K562 (cell line): ENCODE data around the gene TIMM17A. TPM values are rescaled to one million over a fixed set of nuclear protein-coding genes. Genes with fewer than 3 reads are reported as not detected.

Experiments used
- ATAC-seq: fragments of 200-7000 bp; cut with Tn5 transposase; 3 replicates; pipeline ENCODE4 v1.9.1; 2020; ENCODE audit warnings: moderate library complexity
- BruUV-seq: library from RNA; stranded (reverse); fragments of 400-500 nt; replicated peaks from 2 replicates; lab custom pipeline; 2021; lab: Mats Ljungman, UMichigan
- CTCF ChIA-PET: fragments of 300-600 bp; formaldehyde crosslinking; extraction: SDS; loops from one replicate; lab custom pipeline; 2021; ENCODE audit warnings: low intra/inter-chr PET ratio; lab: Yijun Ruan, JAX
- POLR2A ChIA-PET: fragments of 300-600, 350-650 bp; sonication (Branson Sonifier 250); formaldehyde crosslinking; extraction: SDS; loops from one replicate; lab custom pipeline; 2021; ENCODE audit warnings: antibody characterized with exemption, inconsistent platforms; lab: Yijun Ruan, JAX
- DNase-seq, 4 experiments: peaks; one replicate each; pipeline versions ENCODE4 v3.0.0 to v3.0.0-alpha.2; 2011 to 2018; ENCODE audit warnings: low spot score in 3 of 4, mixed read lengths in 3 of 4; ENCODE audit errors: extremely low read depth in 1 of 4
- FAIRE-seq: peaks from 2 replicates; lab custom pipeline; 2011; peaks lifted over from hg19 to GRCh38; lab: Jason Lieb, UNC
- H2AFZ ChIP-seq: 2 replicates; pipeline ENCODE4 v1.6.0; 2011; ENCODE audit warnings: low read depth, low read length, control low read depth, inconsistent platforms
- H3K27ac ChIP-seq: fragments of 200-600 bp; 3 replicates; pipeline ENCODE4 v1.8.0; 2011; ENCODE audit warnings: low read depth, mild to moderate bottlenecking, control low read depth, inconsistent platforms, low read length, moderate library complexity, mixed read lengths; ENCODE audit errors: extremely low read depth
- H3K27me3 ChIP-seq, 2 experiments: fragments of 300-600 bp in 1 of 2; 2 replicates in 1 of 2; 3 replicates in 1 of 2; pipeline versions ENCODE4 v1.6.0 to v1.8.0; 2011; ENCODE audit warnings: inconsistent platforms in 2 of 2, low read length in 2 of 2, mild to moderate bottlenecking in 1 of 2, mixed read lengths in 1 of 2, moderate library complexity in 1 of 2; ENCODE audit not compliant: control insufficient read depth in 2 of 2, insufficient read depth in 2 of 2
- H3K36me3 ChIP-seq: fragments of 300-600 bp; 3 replicates; pipeline ENCODE4 v1.8.0; 2011; ENCODE audit warnings: mild to moderate bottlenecking, low read length, inconsistent platforms; ENCODE audit not compliant: control insufficient read depth, insufficient read depth
- H3K4me1 ChIP-seq, 2 experiments: fragments of 200-600 bp in 1 of 2; replicated peaks in 1 of 2; 2 replicates in 1 of 2; 3 replicates in 1 of 2; pipeline versions ENCODE4 v1.5.1 to v1.8.0; 2011; ENCODE audit warnings: inconsistent platforms in 2 of 2, low read length in 2 of 2, mild to moderate bottlenecking in 1 of 2, mixed read lengths in 1 of 2, moderate library complexity in 1 of 2; ENCODE audit not compliant: control insufficient read depth in 2 of 2, insufficient read depth in 2 of 2
- H3K4me2 ChIP-seq: 2 replicates; pipeline ENCODE4 v1.6.1; 2011; ENCODE audit warnings: low read length, control low read depth, inconsistent platforms, mixed read lengths; ENCODE audit not compliant: insufficient read depth
- H3K4me3 ChIP-seq: fragments of 200-600 bp; sonication (generic), shearing (Covaris generic); 2 replicates; pipeline ENCODE4 v1.5.1; 2016; ENCODE audit warnings: control low read depth, inconsistent platforms
- H3K79me2 ChIP-seq: fragments of 200-600 bp; 3 replicates; pipeline ENCODE4 v1.8.0; 2011; ENCODE audit warnings: low read length, inconsistent platforms; ENCODE audit not compliant: control insufficient read depth, insufficient read depth
- H3K9ac ChIP-seq, 2 experiments: 2 replicates each; pipeline versions ENCODE4 v1.6.0 to v1.6.1; 2011; ENCODE audit warnings: low read depth in 2 of 2, low read length in 2 of 2, control low read depth in 1 of 2, inconsistent platforms in 1 of 2, mild to moderate bottlenecking in 1 of 2, mixed read lengths in 1 of 2; ENCODE audit not compliant: insufficient read depth in 1 of 2
- H3K9me1 ChIP-seq: one replicate; pipeline ENCODE4 v1.6.0; 2011; ENCODE audit warnings: inconsistent platforms, mild to moderate bottlenecking, low read length, moderate library complexity; ENCODE audit not compliant: control insufficient read depth, insufficient read depth
- H3K9me3 ChIP-seq: replicated peaks from 2 replicates; pipeline ENCODE4 v1.5.1; 2011; ENCODE audit warnings: low read depth, low read length, inconsistent platforms; ENCODE audit not compliant: control insufficient read depth, insufficient read depth
- H4K20me1 ChIP-seq: replicated peaks from 2 replicates; pipeline ENCODE4 v1.6.1; 2011; ENCODE audit warnings: low read length, inconsistent platforms, mixed read lengths; ENCODE audit not compliant: control insufficient read depth, insufficient read depth
- CAMTA2 ChIP-seq: fragments of 250-450 bp; sonication (Bioruptor Pico); conservative IDR thresholded peaks from 2 replicates; pipeline ENCODE4 v1.5.1; 2022
- CREB3 ChIP-seq: fragments of 450-650 bp; conservative IDR thresholded peaks from 2 replicates; pipeline ENCODE4 v1.6.1; 2016; ENCODE audit warnings: missing genetic modification characterization, low read depth, mild to moderate bottlenecking, missing compliant biosample characterization, moderate library complexity
- HDAC2 ChIP-seq: fragments of 450-650 bp; IDR thresholded peaks from 2 replicates; pipeline ENCODE4 v1.6.1; 2016; ENCODE audit warnings: mild to moderate bottlenecking
- IRF9 ChIP-seq: fragments of 450-650 bp; IDR thresholded peaks from 2 replicates; pipeline ENCODE4 v1.6.1; 2016; ENCODE audit warnings: missing biosample characterization, missing genetic modification characterization
- JUN ChIP-seq, 2 experiments: sonication (generic) in 1 of 2; formaldehyde crosslinking in 1 of 2; IDR thresholded peaks; 2 replicates each; pipeline versions ENCODE4 v1.6.1 to v1.8.0; 2012 to 2022; ENCODE audit warnings: borderline replicate concordance in 2 of 2, mild to moderate bottlenecking in 2 of 2, improper control_type of control experiment in 1 of 2, low read depth in 1 of 2, low read length in 1 of 2, missing genetic modification reagents in 1 of 2
- NRF1 ChIP-seq, 2 experiments: fragments of 450-650 bp; IDR thresholded peaks in 1 of 2; conservative IDR thresholded peaks in 1 of 2; 2 replicates each; pipeline ENCODE4 v1.6.1; 2014; ENCODE audit warnings: mild to moderate bottlenecking in 2 of 2
- POLR2AphosphoS5 ChIP-seq: IDR thresholded peaks from 2 replicates; pipeline ENCODE4 v1.6.1; 2011; ENCODE audit warnings: mild to moderate bottlenecking, low read depth, low read length, moderate library complexity; ENCODE audit not compliant: control insufficient read depth, insufficient read depth
- SETDB1 ChIP-seq: IDR thresholded peaks from one replicate; pipeline ENCODE4 v1.6.1; 2012; ENCODE audit warnings: low read length, control low read depth, inconsistent platforms
- SOX6 ChIP-seq: fragments of 450-650 bp; IDR thresholded peaks from 2 replicates; pipeline ENCODE4 v1.6.1; 2014; ENCODE audit warnings: mild to moderate bottlenecking
- TCF3 ChIP-seq: sonication (generic); formaldehyde crosslinking; IDR thresholded peaks from 2 replicates; pipeline ENCODE4 v1.4.0; 2020; ENCODE audit warnings: mild to moderate bottlenecking, missing genetic modification reagents
- VEZF1 ChIP-seq: fragments of 200-800 bp; sonication (Bioruptor generic); IDR thresholded peaks from 2 replicates; pipeline ENCODE4 v1.6.1; 2017; ENCODE audit warnings: missing genetic modification characterization, missing compliant biosample characterization
- ZFP36 ChIP-seq: fragments of 150-350 bp; IDR thresholded peaks from 2 replicates; pipeline ENCODE4 v1.6.1; 2018; ENCODE audit warnings: low read length, low read depth; ENCODE audit not compliant: partially characterized antibody
- ZNF395 ChIP-seq: fragments of 200-800 bp; sonication (Bioruptor generic); IDR thresholded peaks from 2 replicates; pipeline ENCODE4 v1.6.1; 2017; ENCODE audit warnings: missing genetic modification characterization, missing compliant biosample characterization
- WGBS: fragments of 100-300 bp; shearing (Covaris generic); methylation state at CpG from one replicate; pipeline ENCODE4 v1.1.6; 2016; ENCODE audit warnings: low coverage, mixed read lengths; ENCODE audit not compliant: insufficient coverage; ENCODE audit errors: missing lambda C conversion rate; 5-methylcytosine and 5-hydroxymethylcytosine counted together
- in situ Hi-C: fragments of 300-500 bp; cut with MboI; formaldehyde crosslinking; loops from 4 replicates; pipeline ENCODE4 v1.15.0; 2018; ENCODE audit warnings: inconsistent platforms, mixed read lengths
- intact Hi-C: fragments of 100-400 bp; cut with micrococcal nuclease; formaldehyde crosslinking; loops from 2 replicates; pipeline ENCODE4 v1.14.2; 2022
- polyA plus RNA-seq, 8 experiments: library from polyadenylated mRNA; depleted of rRNA in 4 of 8; stranded (reverse) in 5 of 8; unstranded in 3 of 8; fragments of >200 nt; fragmentation: Nextera tagmentation in 2 of 8; fragmentation: Illumina TruSeq in 1 of 8; extraction: Ambion mirVana in 2 of 8; extraction: Trizol in 1 of 8; gene quantifications; 2 replicates each; pipeline versions ENCODE4 v1.2.1 to v1.2.3, GENCODE V29; 2011 to 2014; ENCODE audit warnings: inconsistent platforms in 1 of 8, missing spikeins in 1 of 8
- total RNA-seq, 7 experiments: library from RNA; depleted of rRNA in 6 of 7; stranded (reverse); fragments of >200 nt in 6 of 7; fragmentation: Illumina TruSeq in 2 of 7; extraction: Trizol in 2 of 7; gene quantifications; 2 replicates each; pipeline versions ENCODE4 v1.2.1 to v1.2.3, GENCODE V29; 2011 to 2021; ENCODE audit warnings: low replicate concordance in 1 of 7

Gene TIMM17A
- total and polyA plus RNA-seq, 9 of the 15 experiments (the other 6 are each of a cell fraction or from before 2014, with no cell fraction given), result 116 to 744 (median 180) TPM

- TF ChIP-seq ZNF395 (CRISPR knock-in tag), result peak; percentile 56; the same call in 1 of the 2 replicates
- TF ChIP-seq, all 486 proteins: peak for 32
Observed at GRCh38 chr1:201921952-201922558, 33.2 kb upstream of the TIMM17A start (continued).

GRCh38 chr1:201925301-201925567, 30.1 kb upstream of the TIMM17A start:
- CTCF ChIA-PET, result no interaction called here
- Histone ChIP-seq H3K4me3 (no peak overlapping the region), H3K9me1 (no peaks in the 10 kb centered on the region), H3K4me2 (no peak overlapping the region), H4K20me1 (no peaks in the 10 kb centered on the region), H3K36me3 (no peaks in the 10 kb centered on the region), H3K9me3 (no peaks in the 10 kb centered on the region), H3K27ac (0 out of 3 replicates have a peak overlapping the region, but pooled peaks have one; percentile 41), H3K79me2 (no peaks in the 10 kb centered on the region), H3K9ac (no peak overlapping the region), H3K27me3 (no peaks in the 10 kb centered on the region), H3K4me1 (peaks cover 20 to 32% of the 10 kb centered on the region in 2 experiments), H2AFZ (no peak overlapping the region)
- ATAC-seq, result peak; percentile 56
- WGBS, result 7% methylated on average over 2 of the region's 2 CpGs
- intact Hi-C loops, result no loop called here
- no TSS peak for BruUV-seq
- DNase-seq, result peak in 1 of 4 experiments; percentile 56
- POLR2A ChIA-PET, result interaction anchor here (0.6 to 1.3 kb wide), 5 partner anchors 9 to 878 kb away, joined by 3 to 5 read pairs (median 3); partner anchors contain the start of genes LMOD1 and TIMM17A
- in situ Hi-C loops, result no loop called here
- no peak for FAIRE-seq
- TF ChIP-seq CAMTA2 (CRISPR knock-in tag) (no peak), TCF3 (0 out of 2 replicates have a peak, but pooled peaks have one; percentile 21), SOX6 (peak; percentile 46; the same call in 1 of the 2 replicates), HDAC2 (no peak), CREB3 (tag) (no peak), SETDB1 (no peak), IRF9 (tag) (no peak), POLR2AphosphoS5 (no peak), VEZF1 (CRISPR knock-in tag) (no peak; the same call in 1 of the 2 replicates), NRF1 (conservative IDR thresholded peaks at IDR 0.05 in 1 of 2, IDR thresholded peaks at IDR 0.05 in 1 of 2) (peak; percentile 74 to 76), ZFP36 (no peak), JUN (IDR thresholded peaks at IDR 0.05; ENCODE audit: borderline replicate concordance, low read depth, low read length) (no peak), JUN (CRISPR knock-in tag; IDR thresholded peaks at IDR 0.05; ENCODE audit: borderline replicate concordance) (no peak)
